HepG2 (cell line): Measurements from ENCODE around the gene ACRBP. TPM values are rescaled to one million over a fixed set of nuclear protein-coding genes. Genes with fewer than 3 reads are reported as not detected.

Experiments used
- ATAC-seq: fragments of 200-7000 bp; cut with Tn5 transposase; 3 replicates; pipeline ENCODE4 v1.9.1; 2020; ENCODE audit warnings: mild to moderate bottlenecking, moderate library complexity
- BruUV-seq: library from RNA; stranded (reverse); fragments of 400-500 nt; replicated peaks from 2 replicates; lab custom pipeline; 2021; lab: Mats Ljungman, UMichigan
- CTCF ChIA-PET: fragments of 300-600 bp; formaldehyde crosslinking; extraction: SDS; loops from one replicate; lab custom pipeline; 2021; ENCODE audit warnings: low total read pairs, inconsistent platforms, low intra/inter-chr PET ratio; lab: Yijun Ruan, JAX
- POLR2A ChIA-PET: fragments of 350-600 bp; sonication (Branson Sonifier 250); formaldehyde crosslinking; loops from one replicate; lab custom pipeline; 2020; ENCODE audit warnings: antibody characterized with exemption, inconsistent platforms; lab: Yijun Ruan, JAX
- DNase-seq: peaks from one replicate; pipeline ENCODE4 v3.0.0-alpha.2; 2015; ENCODE audit warnings: low spot score
- FAIRE-seq: peaks from 3 replicates; lab custom pipeline; 2011; peaks lifted over from hg19 to GRCh38; lab: Jason Lieb, UNC
- H2AFZ ChIP-seq: one replicate; pipeline ENCODE4 v1.6.1; 2011; ENCODE audit warnings: low read length, inconsistent platforms
- H3K27ac ChIP-seq: fragments of 300-600 bp; 3 replicates; pipeline ENCODE4 v1.8.0; 2011; ENCODE audit warnings: mixed run types, mild to moderate bottlenecking, mixed read lengths, low read length, inconsistent platforms; ENCODE audit not compliant: insufficient read depth; ENCODE audit errors: extremely low read length
- H3K27me3 ChIP-seq, 2 experiments: fragments of 200-600 bp in 1 of 2; 2 replicates in 1 of 2; 3 replicates in 1 of 2; pipeline versions ENCODE4 v1.6.0 to v1.8.0; 2011; ENCODE audit warnings: low read length in 2 of 2, mild to moderate bottlenecking in 2 of 2, moderate library complexity in 2 of 2, inconsistent platforms in 1 of 2; ENCODE audit not compliant: insufficient read depth in 2 of 2, control insufficient read depth in 1 of 2
- H3K36me3 ChIP-seq, 2 experiments: fragments of 200-600 bp in 1 of 2; replicated peaks in 1 of 2; 2 replicates in 1 of 2; 3 replicates in 1 of 2; pipeline versions ENCODE4 v1.5.1 to v1.8.0; 2011; ENCODE audit warnings: low read length in 2 of 2, inconsistent platforms in 1 of 2; ENCODE audit not compliant: insufficient read depth in 2 of 2, control insufficient read depth in 1 of 2
- H3K4me1 ChIP-seq: 2 replicates; pipeline ENCODE4 v1.5.1; 2012; ENCODE audit warnings: low read length, inconsistent platforms; ENCODE audit not compliant: insufficient read depth
- H3K4me2 ChIP-seq: 2 replicates; pipeline ENCODE4 v1.6.0; 2011; ENCODE audit warnings: low read depth, low read length, inconsistent platforms
- H3K4me3 ChIP-seq, 3 experiments: fragments of 200-600 bp in 1 of 3; sonication (generic), shearing (Covaris generic) in 1 of 3; replicated peaks in 1 of 3; 2 replicates each; pipeline ENCODE4 v1.5.1; 2011 to 2016; ENCODE audit warnings: low read length in 3 of 3, inconsistent platforms in 2 of 3, low read depth in 2 of 3, mild to moderate bottlenecking in 2 of 3, control low read depth in 1 of 3, mixed read lengths in 1 of 3; ENCODE audit not compliant: insufficient read depth in 1 of 3
- H3K79me2 ChIP-seq: one replicate; pipeline ENCODE4 v1.6.1; 2011; ENCODE audit warnings: low read length, inconsistent platforms; ENCODE audit not compliant: insufficient read depth
- H3K9ac ChIP-seq: 2 replicates; pipeline ENCODE4 v1.6.0; 2011; ENCODE audit warnings: mild to moderate bottlenecking, low read depth, low read length, inconsistent platforms; ENCODE audit not compliant: insufficient read depth
- H3K9me3 ChIP-seq: 2 replicates; pipeline ENCODE4 v1.5.1; 2012; ENCODE audit warnings: mild to moderate bottlenecking, low read length
- H4K20me1 ChIP-seq: 2 replicates; pipeline ENCODE4 v1.6.0; 2011; ENCODE audit warnings: inconsistent platforms, mild to moderate bottlenecking, low read length, moderate library complexity; ENCODE audit not compliant: insufficient read depth
- MEF2D ChIP-seq: sonication (generic); formaldehyde crosslinking; IDR thresholded peaks from 2 replicates; pipeline ENCODE4 v1.5.1; 2020; ENCODE audit warnings: mild to moderate bottlenecking, missing genetic modification reagents
- MYNN ChIP-seq: sonication (generic); formaldehyde crosslinking; IDR thresholded peaks from 2 replicates; pipeline ENCODE4 v1.4.0; 2020; ENCODE audit warnings: mild to moderate bottlenecking, low read depth, missing genetic modification reagents
- NFYC ChIP-seq: IDR thresholded peaks from 2 replicates; pipeline ENCODE4 v1.6.1; 2016; ENCODE audit warnings: missing genetic modification reagents, missing compliant biosample characterization
- NR2F2 ChIP-seq: IDR thresholded peaks from 2 replicates; pipeline ENCODE4 v1.6.1; 2012; ENCODE audit warnings: low read depth, inconsistent platforms, borderline replicate concordance
- RNF2 ChIP-seq: fragments of 450-650 bp; conservative IDR thresholded peaks from 2 replicates; pipeline ENCODE4 v1.6.1; 2016; ENCODE audit warnings: low read depth
- SCMH1 ChIP-seq: sonication (generic); formaldehyde crosslinking; IDR thresholded peaks from 2 replicates; pipeline ENCODE4 v1.9.0; 2021; ENCODE audit warnings: missing genetic modification reagents, mild to moderate bottlenecking, borderline replicate concordance
- SMAD9 ChIP-seq: sonication (generic); formaldehyde crosslinking; IDR thresholded peaks from 2 replicates; pipeline ENCODE4 v1.5.1; 2020; ENCODE audit warnings: mild to moderate bottlenecking, missing genetic modification reagents
- SMARCC2 ChIP-seq: fragments of 450-650 bp; IDR thresholded peaks from 2 replicates; pipeline ENCODE4 v1.6.1; 2017; ENCODE audit warnings: antibody characterized with exemption, mild to moderate bottlenecking
- SRSF1 ChIP-seq: fragments of 200-400 bp; formaldehyde crosslinking; optimal IDR thresholded peaks from 2 replicates; pipeline ENCODE3; 2017; ENCODE audit warnings: mild to moderate bottlenecking, low read depth, low read length, moderate library complexity
- YEATS2 ChIP-seq: sonication (generic); formaldehyde crosslinking; IDR thresholded peaks from 2 replicates; pipeline ENCODE4 v1.4.0; 2020; ENCODE audit warnings: missing genetic modification reagents, borderline replicate concordance
- ZBTB20 ChIP-seq: sonication (generic); formaldehyde crosslinking; IDR thresholded peaks from 2 replicates; pipeline ENCODE4 v1.8.1; 2023; ENCODE audit warnings: missing genetic modification reagents, low read depth, mild to moderate bottlenecking, borderline replicate concordance
- ZFY ChIP-seq: sonication (generic); formaldehyde crosslinking; IDR thresholded peaks from 2 replicates; pipeline ENCODE4 v1.4.0; 2020; ENCODE audit warnings: missing genetic modification reagents
- ZNF20 ChIP-seq: sonication (generic); formaldehyde crosslinking; IDR thresholded peaks from 2 replicates; pipeline ENCODE4 v1.4.0; 2020; ENCODE audit warnings: mild to moderate bottlenecking, moderate library complexity, missing genetic modification reagents
- ZNF329 ChIP-seq: sonication (generic); formaldehyde crosslinking; IDR thresholded peaks from 2 replicates; pipeline ENCODE4 v1.9.0; 2021; ENCODE audit warnings: low read depth, mild to moderate bottlenecking, missing genetic modification reagents
- ZNF790 ChIP-seq: sonication (generic); formaldehyde crosslinking; IDR thresholded peaks from 2 replicates; pipeline ENCODE4 v1.8.0; 2022; ENCODE audit warnings: missing genetic modification reagents, mild to moderate bottlenecking, borderline replicate concordance
- ZSCAN9 ChIP-seq: IDR thresholded peaks from 2 replicates; pipeline ENCODE4 v1.6.1; 2016; ENCODE audit warnings: borderline replicate concordance
- WGBS: methylation state at CpG from one replicate; pipeline ENCODE4 v1.1.6; 2017; ENCODE audit warnings: low lambda C conversion rate; 5-methylcytosine and 5-hydroxymethylcytosine counted together
- in situ Hi-C: cut with HindIII; loops from 2 replicates; pipeline ENCODE4 v1.10.0; 2017; ENCODE audit warnings: low pct_unique_long_range_greater_than_20kb; ENCODE audit not compliant: extremely low pct_ligation_motif_present
- intact Hi-C: fragments of 100-400 bp; cut with micrococcal nuclease; formaldehyde crosslinking; loops from one replicate; pipeline ENCODE4 v1.10.0; 2022; ENCODE audit not compliant: unreplicated experiment
- polyA plus RNA-seq, 8 experiments: library from polyadenylated mRNA; depleted of rRNA in 3 of 8; stranded (reverse) in 7 of 8; unstranded in 1 of 8; fragments of >200 nt; fragmentation: Illumina TruSeq in 4 of 8; extraction: Trizol in 4 of 8; gene quantifications; 2 replicates each; pipeline versions ENCODE4 v1.2.1 to v1.2.3, GENCODE V29; 2011 to 2016; ENCODE audit warnings: low read depth in 4 of 8, missing spikeins in 1 of 8, mixed read lengths in 1 of 8; ENCODE audit not compliant: insufficient read depth in 1 of 8
- total RNA-seq, 5 experiments: library from RNA; depleted of rRNA; stranded (reverse); fragments of >200 nt; fragmentation: Illumina TruSeq; extraction: Trizol; gene quantifications; 2 replicates each; pipeline ENCODE4 v1.2.3, GENCODE V29; 2016; ENCODE audit warnings: low read depth in 1 of 5
- TF ChIP-seq, protein P1 (sequence below): sonication (generic); formaldehyde crosslinking; IDR thresholded peaks from 2 replicates; pipeline ENCODE4 v1.5.0; 2020; ENCODE audit warnings: mild to moderate bottlenecking, missing genetic modification reagents, borderline replicate concordance
- TF ChIP-seq, protein P2 (sequence below): sonication (generic); formaldehyde crosslinking; IDR thresholded peaks from 2 replicates; pipeline ENCODE4 v1.4.0; 2020; ENCODE audit warnings: missing genetic modification reagents

The ACRBP gene
- total and polyA plus RNA-seq, 2 of the 13 experiments (the other 11 are each of a cell fraction or from before 2014, with no cell fraction given), result 0.46 TPM; not detected in 1

DNA sequence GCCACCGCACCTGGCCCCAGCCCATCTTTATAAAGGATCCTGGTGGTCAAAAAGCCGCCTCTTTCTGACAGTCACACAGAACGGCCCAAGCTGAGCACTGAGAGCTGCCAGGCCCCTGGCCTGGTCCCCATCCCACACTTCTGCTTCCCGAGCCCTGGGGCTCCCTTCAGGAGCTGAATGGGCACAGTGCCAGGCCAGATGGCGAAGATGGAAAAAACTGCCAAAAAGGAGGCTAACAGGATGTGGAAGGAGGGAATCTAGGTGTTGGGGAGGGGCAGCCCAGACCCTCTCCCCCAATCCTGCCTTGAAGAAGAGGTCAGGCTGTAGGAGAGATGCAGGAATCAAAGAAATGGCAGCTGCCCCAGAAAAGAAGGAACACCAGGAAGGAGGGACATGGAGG is 16.5 kb downstream of the ACRBP start (continued):
- TF ChIP-seq SMARCC2 (no peak), RNF2 (no peak), ZFY (no peak), NFYC (no peak), NR2F2 (no peak), ZNF329 (CRISPR knock-in tag) (no peak), YEATS2 (no peak)

DNA sequence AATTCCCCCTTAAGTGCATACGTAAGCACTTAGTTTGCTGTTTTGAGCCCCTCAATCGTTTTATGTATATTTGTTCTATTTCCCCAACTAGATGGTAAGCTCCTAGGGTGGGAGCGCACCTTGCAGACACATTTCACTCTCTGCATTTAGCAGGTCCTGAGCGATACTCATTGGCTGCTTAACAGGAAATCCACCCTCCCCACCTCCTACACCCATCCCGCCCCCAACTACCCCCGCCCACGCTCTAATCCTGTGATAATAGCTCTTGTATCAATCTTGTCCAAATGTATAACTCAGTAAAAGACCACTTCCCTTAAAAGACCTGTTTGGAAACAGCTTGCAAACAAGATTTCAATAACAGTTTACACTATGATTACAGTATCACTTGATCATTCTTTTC is 19.6 kb downstream of the ACRBP start:
- Histone ChIP-seq H2AFZ (no peak overlapping the region), H3K9me3 (no peaks in the 10 kb centered on the region), H4K20me1 (no peaks in the 10 kb centered on the region), H3K79me2 (no peaks in the 10 kb centered on the region), H3K4me1 (peaks cover 47% of the 10 kb centered on the region), H3K27ac (no peak overlapping the region), H3K4me3 (no peak overlapping the region), H3K9ac (no peak overlapping the region), H3K4me2 (no peak overlapping the region), H3K36me3 (no peaks in the 10 kb centered on the region), H3K27me3 (peaks cover 0 to 2% of the 10 kb centered on the region in 2 experiments; a peak in 1 of 5 replicates)
- WGBS, result 73% methylated on average over 7 of the region's 7 CpGs
- ATAC-seq, result no peak
- intact Hi-C loops (no loop called here), in situ Hi-C loops (no loop called here)
- ChIA-PET CTCF (no interaction called here), POLR2A (no interaction called here)
- no TSS peak for BruUV-seq
- no peak for DNase-seq
- no peak for FAIRE-seq
- TF ChIP-seq MYNN (no peak), ZBTB20 (CRISPR knock-in tag) (no peak), ZNF790 (CRISPR knock-in tag) (no peak), SCMH1 (CRISPR knock-in tag) (no peak), ZSCAN9 (CRISPR knock-in tag) (no peak), SMAD9 (CRISPR knock-in tag) (no peak), MEF2D (CRISPR knock-in tag) (no peak), ZNF20 (CRISPR knock-in tag) (no peak), SRSF1 (no peak)
- TF ChIP-seq, protein P1, sequence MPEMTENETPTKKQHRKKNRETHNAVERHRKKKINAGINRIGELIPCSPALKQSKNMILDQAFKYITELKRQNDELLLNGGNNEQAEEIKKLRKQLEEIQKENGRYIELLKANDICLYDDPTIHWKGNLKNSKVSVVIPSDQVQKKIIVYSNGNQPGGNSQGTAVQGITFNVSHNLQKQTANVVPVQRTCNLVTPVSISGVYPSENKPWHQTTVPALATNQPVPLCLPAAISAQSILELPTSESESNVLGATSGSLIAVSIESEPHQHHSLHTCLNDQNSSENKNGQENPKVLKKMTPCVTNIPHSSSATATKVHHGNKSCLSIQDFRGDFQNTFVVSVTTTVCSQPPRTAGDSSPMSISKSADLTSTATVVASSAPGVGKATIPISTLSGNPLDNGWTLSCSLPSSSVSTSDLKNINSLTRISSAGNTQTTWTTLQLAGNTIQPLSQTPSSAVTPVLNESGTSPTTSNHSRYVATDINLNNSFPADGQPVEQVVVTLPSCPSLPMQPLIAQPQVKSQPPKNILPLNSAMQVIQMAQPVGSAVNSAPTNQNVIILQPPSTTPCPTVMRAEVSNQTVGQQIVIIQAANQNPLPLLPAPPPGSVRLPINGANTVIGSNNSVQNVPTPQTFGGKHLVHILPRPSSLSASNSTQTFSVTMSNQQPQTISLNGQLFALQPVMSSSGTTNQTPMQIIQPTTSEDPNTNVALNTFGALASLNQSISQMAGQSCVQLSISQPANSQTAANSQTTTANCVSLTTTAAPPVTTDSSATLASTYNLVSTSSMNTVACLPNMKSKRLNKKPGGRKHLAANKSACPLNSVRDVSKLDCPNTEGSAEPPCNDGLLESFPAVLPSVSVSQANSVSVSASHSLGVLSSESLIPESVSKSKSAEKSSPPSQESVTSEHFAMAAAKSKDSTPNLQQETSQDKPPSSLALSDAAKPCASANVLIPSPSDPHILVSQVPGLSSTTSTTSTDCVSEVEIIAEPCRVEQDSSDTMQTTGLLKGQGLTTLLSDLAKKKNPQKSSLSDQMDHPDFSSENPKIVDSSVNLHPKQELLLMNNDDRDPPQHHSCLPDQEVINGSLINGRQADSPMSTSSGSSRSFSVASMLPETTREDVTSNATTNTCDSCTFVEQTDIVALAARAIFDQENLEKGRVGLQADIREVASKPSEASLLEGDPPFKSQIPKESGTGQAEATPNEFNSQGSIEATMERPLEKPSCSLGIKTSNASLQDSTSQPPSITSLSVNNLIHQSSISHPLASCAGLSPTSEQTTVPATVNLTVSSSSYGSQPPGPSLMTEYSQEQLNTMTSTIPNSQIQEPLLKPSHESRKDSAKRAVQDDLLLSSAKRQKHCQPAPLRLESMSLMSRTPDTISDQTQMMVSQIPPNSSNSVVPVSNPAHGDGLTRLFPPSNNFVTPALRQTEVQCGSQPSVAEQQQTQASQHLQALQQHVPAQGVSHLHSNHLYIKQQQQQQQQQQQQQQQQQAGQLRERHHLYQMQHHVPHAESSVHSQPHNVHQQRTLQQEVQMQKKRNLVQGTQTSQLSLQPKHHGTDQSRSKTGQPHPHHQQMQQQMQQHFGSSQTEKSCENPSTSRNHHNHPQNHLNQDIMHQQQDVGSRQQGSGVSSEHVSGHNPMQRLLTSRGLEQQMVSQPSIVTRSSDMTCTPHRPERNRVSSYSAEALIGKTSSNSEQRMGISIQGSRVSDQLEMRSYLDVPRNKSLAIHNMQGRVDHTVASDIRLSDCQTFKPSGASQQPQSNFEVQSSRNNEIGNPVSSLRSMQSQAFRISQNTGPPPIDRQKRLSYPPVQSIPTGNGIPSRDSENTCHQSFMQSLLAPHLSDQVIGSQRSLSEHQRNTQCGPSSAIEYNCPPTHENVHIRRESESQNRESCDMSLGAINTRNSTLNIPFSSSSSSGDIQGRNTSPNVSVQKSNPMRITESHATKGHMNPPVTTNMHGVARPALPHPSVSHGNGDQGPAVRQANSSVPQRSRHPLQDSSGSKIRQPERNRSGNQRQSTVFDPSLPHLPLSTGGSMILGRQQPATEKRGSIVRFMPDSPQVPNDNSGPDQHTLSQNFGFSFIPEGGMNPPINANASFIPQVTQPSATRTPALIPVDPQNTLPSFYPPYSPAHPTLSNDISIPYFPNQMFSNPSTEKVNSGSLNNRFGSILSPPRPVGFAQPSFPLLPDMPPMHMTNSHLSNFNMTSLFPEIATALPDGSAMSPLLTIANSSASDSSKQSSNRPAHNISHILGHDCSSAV, result no peak
- TF ChIP-seq, protein P2, sequence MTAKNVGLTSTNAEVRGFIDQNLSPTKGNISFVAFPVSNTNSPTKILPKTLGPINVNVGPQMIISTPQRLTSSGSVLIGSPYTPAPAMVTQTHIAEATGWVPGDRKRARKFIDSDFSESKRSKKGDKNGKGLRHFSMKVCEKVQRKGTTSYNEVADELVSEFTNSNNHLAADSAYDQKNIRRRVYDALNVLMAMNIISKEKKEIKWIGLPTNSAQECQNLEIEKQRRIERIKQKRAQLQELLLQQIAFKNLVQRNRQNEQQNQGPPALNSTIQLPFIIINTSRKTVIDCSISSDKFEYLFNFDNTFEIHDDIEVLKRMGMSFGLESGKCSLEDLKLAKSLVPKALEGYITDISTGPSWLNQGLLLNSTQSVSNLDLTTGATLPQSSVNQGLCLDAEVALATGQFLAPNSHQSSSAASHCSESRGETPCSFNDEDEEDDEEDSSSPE (CRISPR knock-in tag), result no peak
